Glutamatergic neuron (in vitro differentiated cells): Measurements from ENCODE around the gene MORC1. TPM values are rescaled to one million over a fixed set of nuclear protein-coding genes. Genes with fewer than 3 reads are reported as not detected.

ENCODE experiments used
- DNase-seq: peaks from one replicate; pipeline ENCODE4 v3.0.0; 2022
- H3K27ac Mint-ChIP-seq: one replicate; pipeline ENCODE4 v1.8.0; 2020; ENCODE audit warnings: mild to moderate bottlenecking, mixed read lengths, inconsistent platforms; ENCODE audit not compliant: unreplicated experiment
- H3K27me3 Mint-ChIP-seq: one replicate; pipeline ENCODE4 v1.8.0; 2020; ENCODE audit warnings: mild to moderate bottlenecking, moderate library complexity, mixed read lengths, inconsistent platforms; ENCODE audit not compliant: unreplicated experiment
- H3K36me3 Mint-ChIP-seq: one replicate; pipeline ENCODE4 v1.8.0; 2020; ENCODE audit warnings: mild to moderate bottlenecking, mixed read lengths, inconsistent platforms; ENCODE audit not compliant: unreplicated experiment
- H3K4me1 Mint-ChIP-seq: one replicate; pipeline ENCODE4 v1.8.0; 2020; ENCODE audit warnings: mild to moderate bottlenecking, low read depth, mixed read lengths, inconsistent platforms; ENCODE audit not compliant: unreplicated experiment
- H3K4me3 Mint-ChIP-seq: one replicate; pipeline ENCODE4 v1.8.0; 2020; ENCODE audit warnings: mild to moderate bottlenecking, mixed read lengths, inconsistent platforms; ENCODE audit not compliant: unreplicated experiment
- H3K9me3 Mint-ChIP-seq: one replicate; pipeline ENCODE4 v1.8.0; 2020; ENCODE audit warnings: mild to moderate bottlenecking, moderate library complexity, mixed read lengths, inconsistent platforms; ENCODE audit not compliant: unreplicated experiment
- total RNA-seq: library from RNA; stranded (reverse); fragmentation: NEBNext Ultra II Directional; extraction: Animal tissue kit (Norgen Biotek cat#: 25700); gene quantifications from one replicate; pipeline ENCODE4 v1.2.1, GENCODE V29; 2021; ENCODE audit not compliant: unreplicated experiment
- TF ChIP-seq, protein P1 (sequence below): fragments of 200-600 bp; sonication (generic); IDR thresholded peaks from one replicate; pipeline ENCODE4 v1.5.0; 2021; ENCODE audit not compliant: partially characterized antibody, unreplicated experiment

The MORC1 gene
- total RNA-seq, 1 donor from 2014 or later = not detected

DNA sequence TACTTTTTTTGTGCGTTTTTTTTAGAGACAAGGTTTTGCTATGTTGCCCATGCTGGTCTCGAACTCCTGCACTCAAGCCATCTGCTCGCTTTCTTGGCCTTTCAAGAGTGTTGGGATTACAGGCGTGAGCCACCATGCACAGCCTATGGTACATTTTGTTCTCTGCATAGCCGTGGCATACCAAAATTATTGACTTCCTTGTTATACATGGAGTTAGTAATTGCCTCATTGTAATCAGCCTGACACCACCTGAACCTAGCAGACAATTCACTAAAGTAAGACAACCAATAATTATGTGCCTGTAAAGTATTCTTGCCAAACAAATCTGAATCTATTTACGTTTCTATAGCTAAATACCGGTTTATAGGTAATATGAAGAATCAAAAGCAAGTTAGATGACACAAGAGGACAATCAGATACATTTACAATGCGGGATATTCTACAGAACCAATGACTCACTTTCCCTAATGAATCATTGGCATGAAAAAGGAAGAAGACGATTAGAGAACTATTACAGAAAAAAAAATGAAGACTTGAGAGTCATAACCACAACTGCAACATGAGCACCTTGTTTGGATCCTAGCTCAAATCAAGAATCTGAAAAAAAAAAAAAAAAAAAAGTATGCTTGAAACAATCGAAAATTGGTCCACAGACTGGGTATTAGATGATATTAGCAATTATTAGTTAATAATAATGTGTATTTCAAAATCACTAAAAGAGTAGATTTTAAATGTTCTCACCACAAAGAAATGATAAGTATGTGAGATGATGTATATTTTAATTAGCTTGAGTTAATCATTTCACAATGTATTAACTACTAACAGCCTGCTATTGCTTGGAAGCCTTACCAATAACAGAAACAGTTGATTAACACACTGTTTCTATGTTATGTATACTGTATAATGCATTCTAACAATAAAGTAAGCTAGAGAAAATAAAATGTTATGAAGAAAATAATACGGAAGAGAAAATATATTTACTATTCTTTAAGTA lies 171.3 kb downstream of the MORC1 start:
- no peak for DNase-seq
- TF ChIP-seq, protein P1, sequence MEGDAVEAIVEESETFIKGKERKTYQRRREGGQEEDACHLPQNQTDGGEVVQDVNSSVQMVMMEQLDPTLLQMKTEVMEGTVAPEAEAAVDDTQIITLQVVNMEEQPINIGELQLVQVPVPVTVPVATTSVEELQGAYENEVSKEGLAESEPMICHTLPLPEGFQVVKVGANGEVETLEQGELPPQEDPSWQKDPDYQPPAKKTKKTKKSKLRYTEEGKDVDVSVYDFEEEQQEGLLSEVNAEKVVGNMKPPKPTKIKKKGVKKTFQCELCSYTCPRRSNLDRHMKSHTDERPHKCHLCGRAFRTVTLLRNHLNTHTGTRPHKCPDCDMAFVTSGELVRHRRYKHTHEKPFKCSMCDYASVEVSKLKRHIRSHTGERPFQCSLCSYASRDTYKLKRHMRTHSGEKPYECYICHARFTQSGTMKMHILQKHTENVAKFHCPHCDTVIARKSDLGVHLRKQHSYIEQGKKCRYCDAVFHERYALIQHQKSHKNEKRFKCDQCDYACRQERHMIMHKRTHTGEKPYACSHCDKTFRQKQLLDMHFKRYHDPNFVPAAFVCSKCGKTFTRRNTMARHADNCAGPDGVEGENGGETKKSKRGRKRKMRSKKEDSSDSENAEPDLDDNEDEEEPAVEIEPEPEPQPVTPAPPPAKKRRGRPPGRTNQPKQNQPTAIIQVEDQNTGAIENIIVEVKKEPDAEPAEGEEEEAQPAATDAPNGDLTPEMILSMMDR = no peak
- Mint-ChIP-seq H3K9me3 (no peaks in the 10 kb centered on the region), H3K4me1 (no peaks in the 10 kb centered on the region), H3K27me3 (no peaks in the 10 kb centered on the region), H3K27ac (no peak overlapping the region), H3K4me3 (no peak overlapping the region), H3K36me3 (no peaks in the 10 kb centered on the region)

DNA sequence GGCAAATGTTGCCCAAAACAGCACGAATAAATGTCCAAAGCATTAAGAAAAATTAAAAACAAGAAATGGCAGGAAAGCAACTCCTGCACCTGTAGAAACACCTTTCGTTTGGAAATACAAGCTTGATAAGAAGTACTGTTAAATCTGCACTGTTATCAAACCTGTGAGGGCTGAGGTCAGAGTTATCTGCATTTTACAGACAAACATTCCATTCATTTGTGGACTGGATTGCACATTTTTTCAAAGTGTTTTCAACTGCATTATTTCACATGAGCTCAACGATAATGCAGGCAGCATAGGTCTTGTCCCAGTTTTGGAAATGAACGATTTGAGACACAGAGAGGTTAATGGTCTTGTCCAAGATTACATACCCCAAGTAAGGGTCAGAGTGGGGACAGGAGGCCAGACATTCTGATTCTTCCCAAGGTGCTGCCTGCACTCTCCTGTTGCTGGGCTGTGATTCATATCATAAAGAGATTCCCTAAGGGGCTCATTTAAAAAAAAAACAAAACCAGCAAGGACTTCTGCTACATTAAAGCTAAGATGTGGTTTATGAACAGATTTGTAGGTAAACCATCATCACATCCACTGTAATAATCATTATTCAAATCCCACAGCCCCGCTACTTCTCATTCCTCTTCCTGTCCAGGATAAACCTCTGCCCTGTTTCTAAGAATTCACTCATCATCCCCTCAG lies 177.2 kb downstream of the MORC1 start:
- Mint-ChIP-seq H3K9me3 (no peaks in the 10 kb centered on the region), H3K4me1 (peaks cover 1% of the 10 kb centered on the region), H3K27me3 (no peaks in the 10 kb centered on the region), H3K36me3 (no peaks in the 10 kb centered on the region), H3K27ac (no peak overlapping the region), H3K4me3 (no peak overlapping the region)
- TF ChIP-seq, protein P1 = no peak
- no peak for DNase-seq

DNA sequence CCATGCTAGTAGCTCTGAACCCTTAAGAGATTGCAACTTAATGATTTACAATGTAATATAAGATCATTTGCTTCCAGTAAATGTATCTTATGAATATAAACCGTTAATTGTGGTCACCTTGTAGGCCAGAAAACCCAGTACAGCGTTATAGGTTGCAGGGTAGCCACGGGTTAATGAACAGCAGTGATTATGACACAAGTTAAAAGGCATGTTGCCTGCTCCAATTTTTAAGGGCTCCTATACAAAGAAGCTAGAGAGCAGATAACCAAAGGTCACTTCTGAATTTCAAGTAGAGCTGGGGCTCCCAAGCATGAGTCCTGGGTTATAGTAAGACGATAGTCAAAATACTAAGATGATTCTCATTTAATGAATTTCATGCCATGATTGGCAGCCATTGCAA lies 177.8 kb downstream of the MORC1 start:
- H3K36me3 Mint-ChIP-seq = no peaks in the 10 kb centered on the region
- TF ChIP-seq, protein P1 = no peak
- peaks cover 1% of the 10 kb centered on the region for H3K4me1 Mint-ChIP-seq
- DNase-seq = no peak
- no peak overlapping the region for H3K4me3 Mint-ChIP-seq
- H3K9me3 Mint-ChIP-seq = no peaks in the 10 kb centered on the region
- no peak overlapping the region for H3K27ac Mint-ChIP-seq
- no peaks in the 10 kb centered on the region for H3K27me3 Mint-ChIP-seq

DNA sequence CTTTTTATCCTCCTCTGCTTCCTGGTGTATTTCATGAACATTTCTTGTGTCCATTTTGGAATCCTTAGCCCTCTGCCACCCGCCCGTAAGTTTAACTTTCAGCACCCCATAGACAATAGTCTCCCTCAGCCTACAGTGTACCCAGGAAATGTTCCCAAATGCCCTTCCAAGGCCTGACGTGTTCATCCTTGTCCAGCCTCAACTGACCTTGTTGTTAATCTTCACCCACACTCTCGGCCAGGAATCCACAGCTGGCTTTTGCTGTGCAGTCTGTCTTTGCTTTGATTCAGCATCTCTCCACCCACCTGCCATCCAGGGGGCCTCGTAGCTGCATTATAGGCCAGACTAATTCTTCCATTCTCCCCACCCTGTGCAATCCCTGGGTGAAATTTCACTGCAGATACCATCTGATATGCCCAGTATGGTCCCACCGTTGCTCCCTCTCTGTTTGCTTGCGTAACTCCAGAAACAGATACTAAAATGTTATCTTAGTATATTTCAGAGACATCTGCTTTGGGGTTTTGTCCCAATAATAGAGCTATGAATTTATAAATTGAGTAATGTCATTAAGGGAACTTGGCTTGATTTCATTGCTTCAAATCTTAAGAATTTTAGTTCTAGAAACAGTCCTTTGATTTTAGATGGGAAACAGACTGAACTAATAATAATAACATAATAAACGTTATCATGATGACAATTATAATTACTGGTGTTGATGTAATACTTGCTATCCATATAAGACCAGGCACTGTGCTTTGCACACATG lies 180.8 kb downstream of the MORC1 start:
- TF ChIP-seq, protein P1 = no peak
- Mint-ChIP-seq H3K36me3 (no peaks in the 10 kb centered on the region), H3K4me1 (peaks cover 1% of the 10 kb centered on the region), H3K4me3 (no peak overlapping the region), H3K27me3 (no peaks in the 10 kb centered on the region), H3K9me3 (no peaks in the 10 kb centered on the region), H3K27ac (no peak overlapping the region)
- DNase-seq = no peak
